Suprapubic skin (tissue), 3 donors: ENCODE results near the gene SEL1L.

Source experiments
- POLR2A ChIP-seq, 2 donors: fragments of 450-650 bp; IDR thresholded peaks; one replicate each; pipeline ENCODE4 v1.6.1; 2017; ENCODE audit warnings: antibody characterized with exemption in 2 of 2, mild to moderate bottlenecking in 2 of 2, moderate library complexity in 2 of 2
- TF ChIP-seq, protein P1 (sequence below), 2 donors: fragments of 200-600 bp in 1 of 2; fragments of 450-650 bp in 1 of 2; sonication (generic) in 1 of 2; IDR thresholded peaks; one replicate each; pipeline ENCODE4 v1.5.1; 2016 to 2019; ENCODE audit warnings: antibody characterized with exemption in 2 of 2, mild to moderate bottlenecking in 1 of 2, moderate library complexity in 1 of 2

DNA sequence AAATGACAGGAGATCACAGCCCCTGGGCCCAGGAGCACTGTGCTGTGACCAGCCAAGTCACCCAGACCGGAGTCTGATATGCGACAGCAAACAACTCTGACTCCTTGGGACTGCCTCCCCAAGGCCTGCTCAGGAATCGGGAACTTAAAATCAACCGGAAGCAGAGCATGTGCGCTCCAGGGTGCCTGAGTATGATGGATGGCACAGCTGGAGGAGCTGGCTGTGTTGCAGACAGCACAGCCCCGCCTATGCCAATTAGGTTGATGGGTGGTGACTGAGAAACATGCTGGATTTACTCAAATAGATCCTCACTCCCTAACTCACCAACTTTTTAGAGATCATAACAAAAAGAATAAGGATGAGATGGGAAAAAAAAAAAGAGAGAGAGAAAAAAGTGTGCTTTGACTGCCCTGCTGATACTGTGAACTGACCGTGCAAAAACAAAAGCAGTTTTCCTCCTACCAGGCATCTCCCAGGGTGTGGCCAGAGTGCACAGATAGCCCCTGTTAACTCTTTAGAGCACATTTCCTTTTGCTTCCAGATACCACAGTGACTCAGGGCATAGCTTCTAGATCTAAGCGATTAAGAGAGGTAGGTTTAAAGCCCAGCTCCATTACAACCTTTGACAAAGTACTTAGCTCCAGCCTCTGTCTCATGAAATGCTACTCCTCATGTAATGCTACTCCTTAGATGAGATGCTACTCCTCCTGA lies 106.2 kb downstream of the SEL1L start:
- TF ChIP-seq, protein P1, sequence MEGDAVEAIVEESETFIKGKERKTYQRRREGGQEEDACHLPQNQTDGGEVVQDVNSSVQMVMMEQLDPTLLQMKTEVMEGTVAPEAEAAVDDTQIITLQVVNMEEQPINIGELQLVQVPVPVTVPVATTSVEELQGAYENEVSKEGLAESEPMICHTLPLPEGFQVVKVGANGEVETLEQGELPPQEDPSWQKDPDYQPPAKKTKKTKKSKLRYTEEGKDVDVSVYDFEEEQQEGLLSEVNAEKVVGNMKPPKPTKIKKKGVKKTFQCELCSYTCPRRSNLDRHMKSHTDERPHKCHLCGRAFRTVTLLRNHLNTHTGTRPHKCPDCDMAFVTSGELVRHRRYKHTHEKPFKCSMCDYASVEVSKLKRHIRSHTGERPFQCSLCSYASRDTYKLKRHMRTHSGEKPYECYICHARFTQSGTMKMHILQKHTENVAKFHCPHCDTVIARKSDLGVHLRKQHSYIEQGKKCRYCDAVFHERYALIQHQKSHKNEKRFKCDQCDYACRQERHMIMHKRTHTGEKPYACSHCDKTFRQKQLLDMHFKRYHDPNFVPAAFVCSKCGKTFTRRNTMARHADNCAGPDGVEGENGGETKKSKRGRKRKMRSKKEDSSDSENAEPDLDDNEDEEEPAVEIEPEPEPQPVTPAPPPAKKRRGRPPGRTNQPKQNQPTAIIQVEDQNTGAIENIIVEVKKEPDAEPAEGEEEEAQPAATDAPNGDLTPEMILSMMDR (IDR thresholded peaks at IDR 0.05): no peak
- TF ChIP-seq POLR2A (IDR thresholded peaks at IDR 0.05): no peak
